Head of caudate nucleus (tissue), 42 donors: ENCODE measurements around the gene IQSEC3.
"Not testable (repeated sequence)": the region's sequence is repeated elsewhere in the genome, so short reads cannot be mapped to it uniquely, and the experiment has no call there.

Experiments used
- DNase-seq, 42 donors: peaks; one replicate each; pipeline versions ENCODE4 v3.0.0 to v3.0.0-alpha.2; 2020 to 2021; ENCODE audit warnings: mixed read lengths in 7 of 42
- intact Hi-C: fragments of 100-400 bp; cut with DNase I; formaldehyde crosslinking; loops from one replicate; pipeline ENCODE4 v1.15.0; 2022

The IQSEC3 gene

GRCh38 chr12:51087-51486, 15.5 kb upstream of the IQSEC3 start:
- DNase-seq, intact Hi-C loops: not testable (repeated sequence)

GRCh38 chr12:51962-52361, 14.6 kb upstream of the IQSEC3 start:
- peak in 1 of 42 donors; percentile 14 for DNase-seq

GRCh38 chr12:52902-53734, 13.4 kb upstream of the IQSEC3 start:
- intact Hi-C loops = not testable (repeated sequence)
- peak in 1 of 42 donors; percentile 13 for DNase-seq

More at GRCh38 chr12:51962-52361, 14.6 kb upstream of the IQSEC3 start:
- intact Hi-C loops = not testable (repeated sequence)

- intact Hi-C loops = no loop called here
These were observed 12.5 kb upstream of the IQSEC3 start for GRCh38 chr12:53735-54730.

GRCh38 chr12:54750-55535, 11.6 kb upstream of the IQSEC3 start:
- intact Hi-C loops = no loop called here
- DNase-seq = peak in 1 of 42 donors; percentile 14

More at GRCh38 chr12:53735-54730, 12.5 kb upstream of the IQSEC3 start:
- DNase-seq = peak in 1 of 42 donors; percentile 10

DNA sequence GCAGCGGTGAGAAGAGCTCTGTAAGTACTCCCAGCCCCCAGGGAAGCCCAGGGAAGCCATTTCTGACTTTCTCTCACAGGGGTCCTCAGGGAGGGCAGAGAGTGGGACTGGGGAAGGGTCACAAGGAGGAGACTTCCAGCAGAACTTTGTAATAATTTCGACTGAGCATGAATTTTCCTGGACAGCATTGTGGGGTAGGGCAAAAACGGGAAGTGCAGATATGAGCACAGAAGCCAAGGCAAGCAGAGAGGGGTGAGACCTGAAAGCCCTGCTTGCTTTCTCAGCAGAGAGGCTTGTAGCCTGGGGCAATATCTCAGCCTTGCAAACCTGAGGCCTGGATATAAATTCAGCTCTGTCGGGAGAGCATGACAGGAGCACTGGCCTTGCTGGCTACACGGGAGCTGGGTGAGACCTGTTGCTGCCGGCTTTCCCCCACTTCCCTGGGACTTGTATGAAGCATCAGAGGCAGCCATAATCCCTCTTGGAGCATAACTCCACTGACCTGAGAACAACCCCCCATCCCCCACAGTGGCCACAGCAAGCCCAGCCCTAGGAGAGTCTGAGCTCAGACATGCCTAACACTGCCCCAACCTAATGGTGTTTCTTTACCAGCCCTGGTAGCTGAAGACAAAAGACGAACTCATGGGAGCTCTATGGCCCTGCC, 9.8 kb upstream of the IQSEC3 start:
- DNase-seq = peak in 1 of 42 donors; percentile 8
- intact Hi-C loops = no loop called here

DNA sequence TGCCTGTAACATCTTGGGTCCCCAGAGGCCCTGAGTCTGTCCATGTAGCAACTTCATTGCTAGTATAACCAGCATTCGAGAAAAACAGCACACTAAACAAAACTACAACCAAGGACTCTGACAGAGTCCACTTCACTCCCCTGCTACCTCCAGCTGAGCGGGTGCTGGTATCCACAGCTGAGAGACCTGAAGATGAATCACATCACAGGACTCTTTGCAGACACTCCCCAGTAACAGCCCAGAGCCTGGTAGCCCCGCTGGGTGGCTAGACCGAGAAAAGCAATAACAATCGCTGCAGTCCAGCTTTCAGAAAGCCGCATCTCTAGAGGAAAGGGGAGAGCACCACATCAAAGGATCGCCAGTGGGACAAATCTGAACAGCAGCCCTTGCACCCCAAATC, 9.0 kb upstream of the IQSEC3 start:
- peak in 1 of 42 donors; percentile 12 for DNase-seq
- intact Hi-C loops = no loop called here

GRCh38 chr12:58832-59231, 7.7 kb upstream of the IQSEC3 start:
- no peak for DNase-seq
- intact Hi-C loops = no loop called here

DNA sequence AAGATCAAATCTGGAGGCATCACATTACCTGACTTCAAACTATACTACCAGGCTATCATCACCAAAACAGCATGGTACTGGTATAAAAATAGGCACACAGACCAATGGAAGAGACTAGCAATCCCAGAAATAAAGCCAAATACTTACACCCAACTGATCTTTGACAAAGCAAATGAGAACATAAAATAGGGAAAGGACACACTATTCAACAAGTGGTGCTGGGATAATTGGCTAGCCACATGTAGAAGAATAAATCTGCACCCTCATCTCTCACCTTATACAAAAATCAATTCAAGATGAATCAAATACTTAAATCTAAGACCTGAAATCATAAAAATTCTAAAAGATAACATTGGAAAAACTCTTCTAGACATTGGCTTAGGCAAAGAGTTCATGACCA, 4.7 kb upstream of the IQSEC3 start:
- DNase-seq, intact Hi-C loops: not testable (repeated sequence)

GRCh38 chr12:65491-66063, 990 bp upstream of the IQSEC3 start:
- intact Hi-C loops = not testable (repeated sequence)
- peak in 1 of 42 donors; percentile 10 for DNase-seq

GRCh38 chr12:66782-67504, 376 bp downstream of the IQSEC3 start:
- DNase-seq = peak in 28 of 42 donors; percentile 12 to 72 (median 44)
- intact Hi-C loops = not testable (repeated sequence)

DNA sequence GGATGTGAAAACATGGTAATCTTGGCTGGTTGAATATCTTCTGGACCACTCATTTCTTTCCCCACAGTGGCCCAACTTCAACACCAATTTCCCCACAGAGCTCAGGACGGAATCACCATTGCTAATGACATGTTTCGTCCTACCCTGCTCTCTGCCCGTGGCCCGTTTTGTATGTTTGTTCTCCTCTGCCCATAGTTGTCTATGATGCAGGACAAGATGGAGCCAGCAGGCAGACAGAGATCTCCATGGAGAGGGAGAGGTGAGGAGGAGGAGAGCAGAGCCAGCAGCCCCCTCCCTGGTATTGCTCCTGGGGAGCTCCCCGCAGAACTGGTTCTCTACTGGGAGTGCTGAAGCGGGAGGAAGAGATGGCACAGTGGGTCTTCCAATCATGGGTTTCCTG, 3.1 kb downstream of the IQSEC3 start:
- DNase-seq = peak in 1 of 42 donors; percentile 6
- intact Hi-C loops = not testable (repeated sequence)

DNA sequence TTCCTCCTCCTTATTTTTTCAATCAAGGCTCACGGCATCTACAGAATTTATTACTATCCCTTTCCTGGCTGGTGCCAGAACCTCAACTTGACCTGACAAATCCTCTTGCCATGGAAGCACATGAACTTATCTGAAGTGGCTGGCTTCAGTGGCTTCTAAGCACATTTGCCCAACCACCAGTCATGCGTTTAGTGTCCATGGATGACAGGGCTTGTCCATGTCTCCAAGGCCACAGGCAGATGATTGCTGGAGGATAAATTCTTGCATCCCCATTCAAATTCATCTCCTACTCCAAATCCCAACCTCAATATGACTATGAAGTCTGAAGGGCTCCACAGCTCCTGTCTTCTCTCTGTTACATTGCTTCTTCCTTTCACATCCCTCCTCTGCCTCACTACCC, 4.0 kb downstream of the IQSEC3 start:
- DNase-seq, intact Hi-C loops: not testable (repeated sequence)

DNA sequence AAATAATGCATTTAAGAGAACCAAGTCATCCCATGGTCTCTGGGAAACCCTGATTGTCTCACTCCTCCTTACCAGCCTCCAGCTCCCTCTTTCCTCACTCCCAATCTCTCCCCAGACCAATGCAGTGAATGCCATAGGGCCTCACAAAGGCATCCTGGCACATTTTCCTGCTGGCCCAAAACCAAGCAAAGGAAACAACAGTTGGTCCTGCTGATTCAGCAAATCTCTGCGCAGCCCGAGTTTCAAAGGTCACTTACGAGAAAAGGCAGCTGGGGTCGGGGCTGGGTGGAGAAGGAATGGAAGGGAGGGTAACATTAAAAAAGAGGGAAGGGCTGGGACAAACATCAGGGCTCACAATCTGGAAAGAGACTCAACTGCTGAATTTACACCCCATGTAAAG, 5.5 kb downstream of the IQSEC3 start:
- DNase-seq, intact Hi-C loops: not testable (repeated sequence)

DNA sequence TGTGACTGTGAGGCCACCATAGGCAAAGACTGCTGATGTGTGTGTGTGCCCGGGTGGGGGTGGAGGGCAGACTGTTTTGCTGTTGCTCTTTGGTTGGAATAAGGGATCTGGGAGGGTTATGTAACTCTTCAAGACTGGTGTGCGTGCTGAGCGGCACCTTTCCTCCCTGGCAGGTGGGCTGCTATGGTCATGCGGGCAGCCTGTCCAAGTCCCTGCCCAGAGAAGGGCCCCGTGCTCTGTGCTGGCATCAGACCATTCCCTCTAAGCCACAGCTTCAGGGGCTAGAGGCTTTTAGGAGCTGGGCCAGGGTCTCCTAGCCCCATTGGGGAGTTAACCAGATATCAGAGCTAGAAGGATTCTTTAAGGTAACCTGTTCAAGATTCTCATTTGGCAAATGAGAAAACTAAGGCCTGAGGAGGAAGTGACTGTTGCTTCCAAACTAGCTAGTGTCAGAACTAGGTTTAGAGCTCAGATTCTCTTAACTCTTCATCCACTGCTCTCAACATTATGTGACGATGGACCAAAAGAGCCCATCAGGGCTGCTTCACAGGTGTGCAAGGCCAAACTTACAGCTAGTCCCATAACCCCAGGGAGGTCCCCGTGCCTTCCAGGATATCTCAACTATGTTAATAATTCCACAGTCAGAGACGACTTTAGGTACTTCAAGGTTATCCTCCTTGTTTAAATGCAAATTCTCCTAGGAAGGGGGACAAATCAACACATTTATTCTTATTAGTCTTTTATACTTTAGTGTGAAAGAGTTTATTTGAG, 8.0 kb downstream of the IQSEC3 start:
- intact Hi-C loops = not testable (repeated sequence)
- peak in 1 of 42 donors; percentile 14 for DNase-seq

GRCh38 chr12:75541-75940, 9.0 kb downstream of the IQSEC3 start:
- intact Hi-C loops = not testable (repeated sequence)
- DNase-seq = peak in 1 of 42 donors; percentile 8
